GM18498 (cell line): ENCODE results near the gene ACTL9.
"Not testable (repeated sequence)": the region's sequence is repeated elsewhere in the genome, so short reads cannot be mapped to it uniquely, and the experiment has no call there.

Source experiments
- ATAC-seq: cut with Tn5 transposase; IDR thresholded peaks from one replicate; pipeline ENCODE4 v1.9.1; 2021; ENCODE audit warnings: mild to moderate bottlenecking, moderate library complexity; ENCODE audit not compliant: unreplicated experiment

ACTL9 gene

DNA sequence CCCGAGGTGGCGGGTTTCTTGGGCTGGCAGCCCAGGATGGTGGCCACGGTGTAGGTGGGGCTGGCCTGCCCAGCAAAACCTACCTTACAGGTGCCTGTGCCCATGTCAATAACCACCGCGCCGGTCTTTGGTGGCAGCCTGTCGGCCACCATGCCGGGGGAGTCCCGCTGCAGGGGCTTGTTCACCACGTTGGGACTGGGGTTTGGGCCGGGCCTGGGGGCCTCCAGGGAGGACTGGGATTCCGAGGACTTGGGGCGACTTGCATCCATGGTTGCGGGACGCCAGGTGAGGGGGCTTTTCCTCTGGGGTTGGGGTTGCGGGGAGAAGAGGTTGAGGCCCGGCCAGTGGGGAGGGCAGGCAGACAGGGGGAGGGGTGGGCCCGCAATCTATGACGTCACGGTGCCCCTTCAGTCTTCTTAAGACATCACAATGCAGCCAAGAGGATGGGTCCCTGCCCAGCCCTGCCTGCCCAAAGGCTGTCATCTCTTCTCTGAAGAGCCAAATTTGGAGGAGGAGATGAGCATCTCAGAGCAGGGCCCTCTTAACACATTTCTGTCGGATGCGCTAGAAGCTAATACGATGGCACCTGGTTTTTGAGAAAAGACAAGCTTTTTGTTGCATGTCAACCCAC is at the start of gene ACTL9:
TSS of gene ACTL9 (minus strand) at position 363 of the 631 bp plus-strand sequence. CDS start at position 269, 94 bp downstream.
- no peak for ATAC-seq

- not testable (repeated sequence) for ATAC-seq
These were observed 40.9 kb upstream of the ACTL9 start for GRCh38 chr19:8739291-8740065.

- ATAC-seq: no peak
These were observed 39.8 kb upstream of the ACTL9 start for GRCh38 chr19:8738377-8738776.

- ATAC-seq: no peak
These were observed 33.0 kb upstream of the ACTL9 start for GRCh38 chr19:8731428-8732169.

- ATAC-seq: no peak
These were observed 25.7 kb upstream of the ACTL9 start for GRCh38 chr19:8724276-8724675.

- no peak for ATAC-seq
These were observed 23.4 kb upstream of the ACTL9 start for GRCh38 chr19:8722032-8722431.

DNA sequence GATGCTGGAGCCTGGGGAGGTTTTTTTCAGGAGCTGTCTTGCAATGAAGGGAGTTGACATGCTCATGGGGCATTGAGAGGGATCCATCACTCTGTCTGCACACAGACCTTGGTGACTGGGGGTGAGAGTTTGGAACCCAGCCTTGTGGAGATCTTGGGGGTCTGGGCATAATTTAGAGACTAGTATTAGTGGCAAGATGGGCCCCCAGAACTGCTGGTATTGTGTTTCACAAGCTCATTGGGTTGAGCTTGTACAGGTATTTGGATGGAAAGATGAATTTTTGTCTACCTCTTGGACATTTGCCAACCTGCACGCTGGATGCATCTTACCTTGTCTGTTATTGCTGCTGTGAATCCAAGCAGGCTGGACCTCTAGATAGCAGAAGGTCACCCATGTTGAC is 22.7 kb upstream of the ACTL9 start, which contains the start of gene OR2Z1:
TSS of gene OR2Z1 (plus strand) at position 301 of the 400 bp plus-strand sequence. CDS start 9,395 bp downstream, outside the sequence.
- no peak for ATAC-seq

GRCh38 chr19:8710337-8710736 is 11.7 kb upstream of the ACTL9 start:
- not testable (repeated sequence) for ATAC-seq

DNA sequence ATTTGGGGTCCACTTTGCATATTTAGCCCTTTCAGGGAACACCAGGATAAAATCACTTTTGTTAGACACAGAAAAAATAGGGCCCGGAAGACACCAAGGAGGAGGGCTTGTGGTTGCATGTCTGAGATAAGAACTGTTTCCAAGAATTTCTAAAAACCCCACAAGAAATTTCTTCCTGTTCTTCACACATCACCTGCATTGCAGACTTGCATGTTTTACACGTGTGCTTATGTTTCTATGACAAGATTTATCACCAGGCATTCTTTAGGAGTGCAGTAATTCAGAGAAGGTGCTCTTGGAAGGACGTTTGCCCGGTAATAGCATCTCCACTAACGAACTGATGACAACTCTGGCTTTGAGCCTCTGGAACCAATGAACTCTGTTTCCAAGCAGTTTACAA is 7.1 kb upstream of the ACTL9 start:
- no peak for ATAC-seq

DNA sequence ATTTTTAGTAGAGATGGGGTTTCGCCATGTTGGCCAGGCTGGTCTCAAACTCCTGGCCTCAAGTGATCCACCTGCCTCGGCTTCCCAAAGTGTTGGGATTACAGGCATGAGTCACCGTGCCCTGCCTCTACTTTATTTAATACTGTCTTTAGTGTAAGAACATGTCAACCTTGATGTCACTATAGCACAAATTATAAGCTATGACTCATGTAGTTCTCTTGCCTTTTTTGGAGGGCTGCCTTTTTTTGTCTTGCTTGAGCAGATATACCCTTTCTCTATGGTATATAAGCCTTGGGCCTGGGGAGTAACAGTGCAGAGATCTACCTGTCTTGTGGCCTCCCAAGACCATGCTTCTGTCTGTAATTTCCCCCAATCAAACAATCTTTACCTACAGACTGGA is 6.7 kb upstream of the ACTL9 start:
- ATAC-seq: not testable (repeated sequence)

GRCh38 chr19:8703223-8703622 is 4.6 kb upstream of the ACTL9 start:
- ATAC-seq: no peak

GRCh38 chr19:8702350-8702749 is 3.8 kb upstream of the ACTL9 start:
- no peak for ATAC-seq

GRCh38 chr19:8700956-8701355 is 2.4 kb upstream of the ACTL9 start:
- ATAC-seq: no peak

- ATAC-seq: no peak
These were observed 1.3 kb upstream of the ACTL9 start for GRCh38 chr19:8699908-8700307.

- ATAC-seq: no peak
These were observed 743 bp downstream of the ACTL9 start for GRCh38 chr19:8697671-8698432.

DNA sequence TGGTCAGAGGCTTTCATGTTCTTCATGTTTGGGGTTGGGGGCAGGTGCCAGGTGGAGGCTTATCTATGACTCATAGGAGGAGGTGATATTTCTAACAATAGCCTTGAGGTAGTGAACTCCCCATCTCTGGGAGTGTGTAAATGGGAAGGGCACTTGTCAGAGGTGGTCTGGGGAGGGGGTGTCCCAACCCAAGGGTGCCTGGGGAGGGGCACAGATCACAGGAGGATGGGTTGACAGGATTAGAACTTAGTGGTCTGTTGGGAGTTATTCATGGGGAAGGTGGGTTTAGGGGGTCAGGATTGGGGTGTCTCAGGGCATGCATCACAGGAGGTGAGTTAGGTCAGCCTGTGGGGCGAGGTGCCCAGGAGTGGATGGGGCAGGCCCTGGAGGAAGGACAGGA is 1.6 kb downstream of the ACTL9 start:
- ATAC-seq: no peak

GRCh38 chr19:8695911-8696310 is 2.7 kb downstream of the ACTL9 start:
- ATAC-seq: no peak

DNA sequence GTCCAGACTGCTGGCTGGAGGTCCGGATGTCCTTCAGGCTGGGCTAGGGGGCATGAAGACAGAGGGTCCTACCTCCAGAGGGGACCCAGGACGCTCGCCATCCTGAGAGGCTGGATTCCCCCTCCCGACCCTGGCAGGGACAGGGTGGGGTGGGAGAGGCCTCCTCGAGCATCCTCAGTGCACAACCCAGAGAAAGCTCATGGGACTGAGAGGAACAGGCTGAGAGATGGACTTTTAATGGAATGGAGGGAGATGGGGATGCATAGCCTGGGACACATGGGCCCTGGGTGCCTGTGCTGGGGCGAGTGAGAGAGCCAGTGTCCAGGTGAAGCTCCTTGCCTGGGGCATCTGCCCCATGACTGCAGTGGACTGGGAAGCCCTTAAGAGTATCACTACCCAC is 3.1 kb downstream of the ACTL9 start:
- ATAC-seq: no peak

DNA sequence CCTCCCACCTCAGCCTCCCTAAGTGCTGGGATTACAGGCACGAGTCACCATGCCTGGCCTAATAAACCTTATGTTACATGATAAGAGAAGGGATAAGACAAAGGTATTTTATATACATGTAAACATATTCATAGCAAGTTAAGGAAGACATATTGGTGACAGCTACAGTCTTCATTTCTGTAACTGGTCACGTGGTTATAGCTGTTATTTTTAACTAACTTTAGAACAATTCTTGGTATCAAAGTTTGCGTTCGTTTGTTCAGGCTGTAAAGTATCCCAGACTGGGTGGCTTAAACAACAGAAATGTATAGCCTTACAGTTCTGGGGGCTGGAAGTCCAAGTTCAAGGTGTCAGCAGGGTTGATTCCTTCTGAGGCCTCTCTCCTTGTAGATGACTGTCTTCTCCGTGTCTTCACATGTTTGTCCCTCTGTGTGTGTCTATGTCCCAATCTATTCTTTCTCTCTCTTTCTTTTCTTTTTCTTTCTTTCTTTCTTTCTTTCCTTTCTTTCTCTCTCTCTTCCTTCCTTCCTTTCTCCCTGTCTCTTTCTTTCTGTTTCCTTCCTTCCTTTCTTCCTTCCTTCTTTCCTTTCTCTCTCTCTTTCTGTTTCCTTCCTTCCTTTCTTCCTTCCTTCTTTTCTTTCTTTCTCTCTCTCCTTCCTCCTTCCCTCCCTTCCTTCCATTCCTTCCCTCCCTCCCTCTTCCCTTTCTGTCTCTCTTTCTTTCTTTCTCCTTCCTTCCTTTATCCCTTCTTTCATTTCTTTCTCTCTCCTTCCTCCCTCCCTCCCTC is 7.6 kb downstream of the ACTL9 start:
- ATAC-seq: no peak

DNA sequence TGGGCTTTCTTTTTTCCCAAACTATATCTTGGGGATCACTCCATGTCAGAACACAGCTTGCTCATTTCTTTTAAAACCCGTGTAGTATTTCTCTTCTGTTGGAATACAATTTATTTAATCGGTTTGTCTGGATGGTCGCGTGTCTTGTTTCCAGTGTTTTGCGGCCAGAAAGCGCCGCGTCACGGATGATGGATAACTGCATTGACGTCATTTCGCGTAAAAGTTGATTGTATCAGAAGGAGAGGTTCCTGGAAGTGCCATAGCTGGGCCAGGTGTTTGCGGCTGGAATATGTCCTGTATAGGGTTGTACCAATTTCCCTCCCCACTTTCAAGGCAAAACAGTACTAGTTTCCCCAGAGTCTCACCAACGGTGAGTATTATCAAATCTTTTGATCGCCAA is 9.7 kb downstream of the ACTL9 start:
- ATAC-seq: no peak
